IMR-90 (cell line): Measurements from ENCODE around the gene POMT1. TPM values are rescaled to one million over a fixed set of nuclear protein-coding genes. Genes with fewer than 3 reads are reported as not detected.

ENCODE experiments used
- ATAC-seq: fragments of 200-7000 bp; cut with Tn5 transposase; 2 replicates; pipeline ENCODE4 v1.9.1; 2020; ENCODE audit warnings: low read depth, mild to moderate bottlenecking, moderate library complexity
- BruUV-seq: library from RNA; stranded (reverse); fragments of 400-500 nt; replicated peaks from 2 replicates; lab custom pipeline; 2021; lab: Mats Ljungman, UMichigan
- CTCF ChIA-PET: fragments of 300-600 bp; formaldehyde crosslinking; extraction: SDS; loops from one replicate; lab custom pipeline; 2021; ENCODE audit warnings: antibody characterized with exemption; lab: Yijun Ruan, JAX
- POLR2A ChIA-PET: fragments of 300-600 bp; sonication (Branson Sonifier 250); formaldehyde crosslinking; loops from one replicate; lab custom pipeline; 2022; ENCODE audit warnings: antibody characterized with exemption; ENCODE audit not compliant: unreplicated experiment; lab: Charles Lee
- DNase-seq: peaks from one replicate; pipeline ENCODE4 v3.0.0; 2013
- H2AFZ ChIP-seq: replicated peaks from 2 replicates; pipeline ENCODE3; 2013; ENCODE audit warnings: low read length, mild to moderate bottlenecking; ENCODE audit not compliant: poor library complexity
- H2AK5ac ChIP-seq: 2 replicates; pipeline ENCODE4 v1.6.1; 2013; ENCODE audit warnings: low read depth, low read length, inconsistent platforms
- H2AK9ac ChIP-seq: replicated peaks from 2 replicates; pipeline ENCODE3; 2013; ENCODE audit warnings: mild to moderate bottlenecking, low read depth, low read length, moderate library complexity; ENCODE audit not compliant: poor library complexity
- H2BK120ac ChIP-seq: 2 replicates; pipeline ENCODE4 v1.6.1; 2013; ENCODE audit warnings: low read depth, low read length, inconsistent platforms
- H2BK15ac ChIP-seq: 3 replicates; pipeline ENCODE4 v1.6.1; 2013; ENCODE audit warnings: low read depth, low read length, inconsistent platforms
- H2BK20ac ChIP-seq: 2 replicates; pipeline ENCODE4 v1.6.1; 2013; ENCODE audit warnings: low read depth, mild to moderate bottlenecking, inconsistent platforms, low read length, moderate library complexity
- H2BK5ac ChIP-seq: 2 replicates; pipeline ENCODE4 v1.6.1; 2013; ENCODE audit warnings: mild to moderate bottlenecking, low read depth, low read length, inconsistent platforms; ENCODE audit not compliant: poor library complexity, severe bottlenecking
- H3K14ac ChIP-seq: replicated peaks from 2 replicates; pipeline ENCODE4 v1.6.1; 2013; ENCODE audit warnings: low read depth, low read length, inconsistent platforms
- H3K18ac ChIP-seq: 2 replicates; pipeline ENCODE4 v1.6.1; 2013; ENCODE audit warnings: low read depth, low read length, control low read depth
- H3K23ac ChIP-seq: 2 replicates; pipeline ENCODE4 v1.6.1; 2013; ENCODE audit warnings: low read depth, low read length, inconsistent platforms
- H3K27ac ChIP-seq: 2 replicates; pipeline ENCODE4 v1.5.1; 2013; ENCODE audit warnings: mild to moderate bottlenecking, control low read depth, low read length; ENCODE audit not compliant: insufficient read depth
- H3K27me3 ChIP-seq: 2 replicates; pipeline ENCODE4 v1.6.1; 2013; ENCODE audit warnings: low read length; ENCODE audit not compliant: control insufficient read depth, insufficient read depth
- H3K36me3 ChIP-seq: 2 replicates; pipeline ENCODE4 v1.6.1; 2013; ENCODE audit warnings: low read length, mixed read lengths; ENCODE audit not compliant: control insufficient read depth, insufficient read depth
- H3K4ac ChIP-seq: 2 replicates; pipeline ENCODE4 v1.6.1; 2013; ENCODE audit warnings: low read depth, low read length, inconsistent platforms
- H3K4me1 ChIP-seq: 2 replicates; pipeline ENCODE4 v1.6.1; 2013; ENCODE audit warnings: low read length, mixed read lengths; ENCODE audit not compliant: control insufficient read depth, insufficient read depth
- H3K4me2 ChIP-seq: 2 replicates; pipeline ENCODE4 v1.6.1; 2013; ENCODE audit warnings: low read depth, mild to moderate bottlenecking, control low read depth, low read length, moderate library complexity
- H3K4me3 ChIP-seq: 2 replicates; pipeline ENCODE4 v1.5.1; 2013; ENCODE audit warnings: low read depth, mild to moderate bottlenecking, control low read depth, low read length, moderate library complexity; ENCODE audit not compliant: insufficient read depth
- H3K56ac ChIP-seq: 2 replicates; pipeline ENCODE4 v1.6.1; 2013; ENCODE audit warnings: low read length, inconsistent platforms; ENCODE audit not compliant: insufficient read depth; ENCODE audit errors: extremely low read depth
- H3K79me1 ChIP-seq, 2 experiments: 2 replicates each; pipeline ENCODE4 v1.6.1; 2013; ENCODE audit warnings: low read length in 2 of 2, inconsistent platforms in 1 of 2, low read depth in 1 of 2
- H3K9ac ChIP-seq: 2 replicates; pipeline ENCODE4 v1.6.1; 2013; ENCODE audit warnings: low read depth, low read length, control low read depth
- H3K9me1 ChIP-seq: 2 replicates; pipeline ENCODE4 v1.6.1; 2013; ENCODE audit warnings: low read length, inconsistent platforms; ENCODE audit not compliant: insufficient read depth
- H3K9me3 ChIP-seq: 2 replicates; pipeline ENCODE4 v1.6.1; 2013; ENCODE audit warnings: low read length; ENCODE audit not compliant: control insufficient read depth, insufficient read depth
- H4K20me1 ChIP-seq: 2 replicates; pipeline ENCODE4 v1.6.1; 2013; ENCODE audit warnings: low read length, inconsistent platforms; ENCODE audit not compliant: insufficient read depth
- H4K5ac ChIP-seq: 2 replicates; pipeline ENCODE4 v1.6.1; 2013; ENCODE audit warnings: mild to moderate bottlenecking, low read depth, low read length, control low read depth
- H4K8ac ChIP-seq, 2 experiments: 2 replicates each; pipeline ENCODE4 v1.6.1; 2013; ENCODE audit warnings: low read depth in 2 of 2, low read length in 2 of 2, control low read depth in 1 of 2, inconsistent platforms in 1 of 2
- H4K91ac ChIP-seq: 2 replicates; pipeline ENCODE4 v1.6.1; 2013; ENCODE audit warnings: low read depth, low read length, inconsistent platforms; ENCODE audit not compliant: insufficient read depth
- BHLHE40 ChIP-seq: fragments of 150-350 bp; IDR thresholded peaks from 2 replicates; pipeline ENCODE4 v1.6.1; 2016; ENCODE audit warnings: mild to moderate bottlenecking, low read depth, low read length
- CEBPB ChIP-seq: IDR thresholded peaks from 2 replicates; pipeline ENCODE4 v1.6.1; 2012; ENCODE audit warnings: low read depth, low read length, improper control_type of control experiment
- CHD1 ChIP-seq: IDR thresholded peaks from 2 replicates; pipeline ENCODE4 v1.6.1; 2012; ENCODE audit warnings: low read depth, low read length, improper control_type of control experiment
- CTCF ChIP-seq: conservative IDR thresholded peaks from 2 replicates; pipeline ENCODE4 v1.5.1; 2012; ENCODE audit warnings: mild to moderate bottlenecking, low read depth, low read length, improper control_type of control experiment
- FOS ChIP-seq: fragments of 150-350 bp; IDR thresholded peaks from 2 replicates; pipeline ENCODE4 v1.6.1; 2016; ENCODE audit warnings: low read depth, low read length
- MAZ ChIP-seq: IDR thresholded peaks from 2 replicates; pipeline ENCODE4 v1.6.1; 2012; ENCODE audit warnings: low read depth, mild to moderate bottlenecking, low read length, improper control_type of control experiment, moderate library complexity, borderline replicate concordance
- NFE2L2 ChIP-seq: fragments of 150-350 bp; IDR thresholded peaks from 2 replicates; pipeline ENCODE4 v1.6.1; 2016; ENCODE audit warnings: low read depth, mild to moderate bottlenecking, low read length
- RCOR1 ChIP-seq: IDR thresholded peaks from 2 replicates; pipeline ENCODE4 v1.6.1; 2012; ENCODE audit warnings: mild to moderate bottlenecking, low read length, improper control_type of control experiment; ENCODE audit not compliant: insufficient replicate concordance
- RFX5 ChIP-seq: IDR thresholded peaks from 2 replicates; pipeline ENCODE4 v1.8.0; 2012; ENCODE audit warnings: low read depth, mild to moderate bottlenecking, low read length, moderate library complexity
- USF2 ChIP-seq: fragments of 150-350 bp; IDR thresholded peaks from 2 replicates; pipeline ENCODE4 v1.6.1; 2017; ENCODE audit warnings: mild to moderate bottlenecking, antibody characterized with exemption, low read length, low read depth
- WGBS, 2 experiments: methylation state at CpG; one replicate each; pipeline versions ENCODE4 v1.1.5 to v1.1.7; 2013; ENCODE audit warnings: missing lambda C conversion rate in 2 of 2; ENCODE audit not compliant: insufficient read length in 1 of 2; ENCODE audit errors: extremely low coverage in 2 of 2; 5-methylcytosine and 5-hydroxymethylcytosine counted together
- dilution Hi-C: fragments of 300-500 bp; cut with HindIII; formaldehyde crosslinking; loops from one replicate; pipeline ENCODE4 v1.14.3; 2018; ENCODE audit warnings: low sequenced_read_pairs; ENCODE audit not compliant: unreplicated experiment
- in situ Hi-C: fragments of 300-500 bp; cut with MboI; formaldehyde crosslinking; loops from 3 replicates; pipeline ENCODE4 v1.14.3; 2019; ENCODE audit warnings: low sequenced_read_pairs, inconsistent platforms, mixed read lengths
- intact Hi-C: fragments of 100-400 bp; cut with micrococcal nuclease; formaldehyde crosslinking; loops from 2 replicates; pipeline ENCODE4 v1.10.0; 2022
- polyA plus RNA-seq, 3 experiments: library from polyadenylated mRNA; depleted of rRNA; stranded (reverse); fragments of >200 nt; gene quantifications; 2 replicates each; pipeline ENCODE4 v1.2.3, GENCODE V29; 2012; ENCODE audit warnings: low replicate concordance in 1 of 3
- total RNA-seq: library from RNA; depleted of rRNA; stranded (reverse); fragments of >200 nt; gene quantifications from 2 replicates; pipeline ENCODE4 v1.2.3, GENCODE V29; 2012

The POMT1 gene
- total and polyA plus RNA-seq, 2 of the 4 experiments (the other 2 are of a cell fraction) = 24.2 to 36.5 TPM

GRCh38 chr9:131464354-131465000, 38.2 kb upstream of the POMT1 start:
- no peak overlapping the region for H4K5ac ChIP-seq
- DNase-seq = no peak
- no peak overlapping the region for H3K4ac ChIP-seq
- no peak overlapping the region for H2BK120ac ChIP-seq
- 93% methylated on average over 14 of the region's 24 CpGs; no CpG with 5 or more reads in 1 of the 2 experiments for WGBS, 2 experiments
- no peak overlapping the region for H2AFZ ChIP-seq
- peaks cover 74% of the 10 kb centered on the region for H3K36me3 ChIP-seq
- dilution Hi-C loops = no loop called here
- intact Hi-C loops = no loop called here
- no peak for ATAC-seq
- in situ Hi-C loops = loop anchor here (10.0 kb wide), 1 partner anchor 330 kb away; no protein-coding TSS in a partner anchor
- H3K18ac ChIP-seq = no peak overlapping the region
- no peaks in the 10 kb centered on the region; the same call in 1 of the 2 replicates for H3K9me1 ChIP-seq
- BruUV-seq = no TSS peak
- H2AK9ac ChIP-seq = no peak overlapping the region
- H3K14ac ChIP-seq = no peak overlapping the region
- H3K23ac ChIP-seq = no peak overlapping the region
- no peak overlapping the region for H2BK5ac ChIP-seq
- no peak overlapping the region for H3K9ac ChIP-seq
- H3K27me3 ChIP-seq = no peaks in the 10 kb centered on the region
- H3K4me2 ChIP-seq = no peak overlapping the region
- H3K9me3 ChIP-seq = no peaks in the 10 kb centered on the region
- H4K91ac ChIP-seq = no peak overlapping the region
- ChIA-PET POLR2A (no interaction called here), CTCF (no interaction called here)
- TF ChIP-seq NFE2L2 (no peak), CTCF (no peak), CEBPB (no peak), CHD1 (no peak), USF2 (no peak), RCOR1 (no peak), BHLHE40 (no peak), RFX5 (no peak), FOS (no peak), MAZ (no peak)
- H2BK20ac ChIP-seq = no peak overlapping the region
- no peaks in the 10 kb centered on the region for H3K4me1 ChIP-seq
- no peak overlapping the region for H4K8ac ChIP-seq
- peaks cover 43 to 54% of the 10 kb centered on the region in 2 experiments for H3K79me1 ChIP-seq
- no peak overlapping the region for H3K27ac ChIP-seq
- H3K56ac ChIP-seq = no peak overlapping the region
- no peak overlapping the region for H3K4me3 ChIP-seq
- no peak overlapping the region for H2BK15ac ChIP-seq
- no peak overlapping the region for H2AK5ac ChIP-seq
- H4K20me1 ChIP-seq = peaks cover 17% of the 10 kb centered on the region
